Gastrocnemius medialis (tissue), 4 donors: Measurements from ENCODE around the gene DENR.
"Not testable (repeated sequence)": the region's sequence is repeated elsewhere in the genome, so short reads cannot be mapped to it uniquely, and the experiment has no call there.

Experiments
- CTCF ChIP-seq, 5 experiments: fragments of 450-650 bp in 3 of 5; fragments of 200-600 bp in 2 of 5; sonication (generic) in 2 of 5; IDR thresholded peaks in 4 of 5; conservative IDR thresholded peaks in 1 of 5; 1 replicate in 4 of 5; 2 replicates in 1 of 5; pipeline ENCODE4 v1.5.1; 2016 to 2019; ENCODE audit warnings: antibody characterized with exemption in 5 of 5, mild to moderate bottlenecking in 3 of 5, moderate library complexity in 3 of 5
- POLR2A ChIP-seq, 2 donors: fragments of 450-650 bp; IDR thresholded peaks; one replicate each; pipeline ENCODE4 v1.6.1; 2017; ENCODE audit warnings: antibody characterized with exemption in 2 of 2, mild to moderate bottlenecking in 2 of 2, moderate library complexity in 2 of 2

- not testable (repeated sequence) for TF ChIP-seq POLR2A (IDR thresholded peaks at IDR 0.05); CTCF (IDR thresholded peaks at IDR 0.05 in 4 of 5, conservative IDR thresholded peaks at IDR 0.05 in 1 of 5)
These were observed 48.8 kb upstream of the DENR start for GRCh38 chr12:122703841-122704240.
